ENCODE results near the gene TLL2.

DNA sequence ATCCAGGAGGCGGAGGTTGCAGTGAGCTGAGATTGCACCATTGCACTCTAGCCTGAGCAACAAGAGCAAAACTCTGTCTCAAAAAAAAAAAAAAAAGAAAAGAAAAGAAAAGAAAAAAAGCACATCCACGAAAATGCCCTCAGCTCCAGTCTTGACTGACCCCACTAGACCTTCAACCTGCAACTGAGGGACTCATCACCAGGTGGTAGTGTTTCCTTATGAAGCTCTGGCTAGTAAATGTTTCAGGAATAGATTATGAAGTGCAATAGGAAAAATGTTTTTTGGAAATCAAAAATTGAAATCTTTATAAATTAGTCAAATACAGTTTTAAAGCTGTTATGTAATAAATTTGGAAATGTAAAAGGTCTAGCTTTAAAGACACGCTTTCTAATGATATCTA lies 22.4 kb downstream of the TLL2 start:
- TF ChIP-seq, protein P1, sequence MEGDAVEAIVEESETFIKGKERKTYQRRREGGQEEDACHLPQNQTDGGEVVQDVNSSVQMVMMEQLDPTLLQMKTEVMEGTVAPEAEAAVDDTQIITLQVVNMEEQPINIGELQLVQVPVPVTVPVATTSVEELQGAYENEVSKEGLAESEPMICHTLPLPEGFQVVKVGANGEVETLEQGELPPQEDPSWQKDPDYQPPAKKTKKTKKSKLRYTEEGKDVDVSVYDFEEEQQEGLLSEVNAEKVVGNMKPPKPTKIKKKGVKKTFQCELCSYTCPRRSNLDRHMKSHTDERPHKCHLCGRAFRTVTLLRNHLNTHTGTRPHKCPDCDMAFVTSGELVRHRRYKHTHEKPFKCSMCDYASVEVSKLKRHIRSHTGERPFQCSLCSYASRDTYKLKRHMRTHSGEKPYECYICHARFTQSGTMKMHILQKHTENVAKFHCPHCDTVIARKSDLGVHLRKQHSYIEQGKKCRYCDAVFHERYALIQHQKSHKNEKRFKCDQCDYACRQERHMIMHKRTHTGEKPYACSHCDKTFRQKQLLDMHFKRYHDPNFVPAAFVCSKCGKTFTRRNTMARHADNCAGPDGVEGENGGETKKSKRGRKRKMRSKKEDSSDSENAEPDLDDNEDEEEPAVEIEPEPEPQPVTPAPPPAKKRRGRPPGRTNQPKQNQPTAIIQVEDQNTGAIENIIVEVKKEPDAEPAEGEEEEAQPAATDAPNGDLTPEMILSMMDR (IDR thresholded peaks at IDR 0.05) = peak in 4 of 6 experiments; percentile 7 to 22 (median 18)
- TF ChIP-seq POLR2A (IDR thresholded peaks at IDR 0.05) = no peak

Data from adrenal gland (tissue), 5 donors.